GM12873 (cell line): ENCODE data around the gene HRNR.

Experiments used
- TF ChIP-seq, protein P1 (sequence below): IDR thresholded peaks from 2 replicates; pipeline ENCODE4 v1.5.1; 2012; ENCODE audit warnings: low read depth, mild to moderate bottlenecking, moderate library complexity, low read length, control low read depth; ENCODE audit not compliant: insufficient read depth; ENCODE audit errors: missing control alignments

The HRNR gene

DNA sequence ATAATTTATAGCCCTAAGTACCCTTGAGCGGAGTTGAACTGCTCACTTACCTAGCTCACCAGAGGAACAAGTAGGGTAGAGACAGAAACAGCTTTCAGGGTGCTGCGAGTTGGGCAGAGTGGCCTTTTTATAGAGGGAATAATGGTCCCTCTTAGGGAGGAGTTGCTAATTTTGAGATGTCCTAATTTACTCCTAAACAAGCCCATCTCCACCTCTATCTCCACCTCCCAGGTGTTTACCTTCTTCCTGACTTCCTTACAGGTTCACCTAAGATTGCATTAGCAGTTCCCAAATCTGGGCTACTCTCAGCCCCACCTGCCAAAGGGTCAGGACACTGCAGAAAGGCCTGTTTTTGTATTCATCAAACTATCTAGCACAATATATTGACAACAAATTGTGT is at the start of gene HRNR:
HRNR (minus strand) TSS at position 101 of the 400 bp plus-strand sequence. CDS start 940 bp downstream, outside the sequence.
- TF ChIP-seq, protein P1, sequence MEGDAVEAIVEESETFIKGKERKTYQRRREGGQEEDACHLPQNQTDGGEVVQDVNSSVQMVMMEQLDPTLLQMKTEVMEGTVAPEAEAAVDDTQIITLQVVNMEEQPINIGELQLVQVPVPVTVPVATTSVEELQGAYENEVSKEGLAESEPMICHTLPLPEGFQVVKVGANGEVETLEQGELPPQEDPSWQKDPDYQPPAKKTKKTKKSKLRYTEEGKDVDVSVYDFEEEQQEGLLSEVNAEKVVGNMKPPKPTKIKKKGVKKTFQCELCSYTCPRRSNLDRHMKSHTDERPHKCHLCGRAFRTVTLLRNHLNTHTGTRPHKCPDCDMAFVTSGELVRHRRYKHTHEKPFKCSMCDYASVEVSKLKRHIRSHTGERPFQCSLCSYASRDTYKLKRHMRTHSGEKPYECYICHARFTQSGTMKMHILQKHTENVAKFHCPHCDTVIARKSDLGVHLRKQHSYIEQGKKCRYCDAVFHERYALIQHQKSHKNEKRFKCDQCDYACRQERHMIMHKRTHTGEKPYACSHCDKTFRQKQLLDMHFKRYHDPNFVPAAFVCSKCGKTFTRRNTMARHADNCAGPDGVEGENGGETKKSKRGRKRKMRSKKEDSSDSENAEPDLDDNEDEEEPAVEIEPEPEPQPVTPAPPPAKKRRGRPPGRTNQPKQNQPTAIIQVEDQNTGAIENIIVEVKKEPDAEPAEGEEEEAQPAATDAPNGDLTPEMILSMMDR = no peak

DNA sequence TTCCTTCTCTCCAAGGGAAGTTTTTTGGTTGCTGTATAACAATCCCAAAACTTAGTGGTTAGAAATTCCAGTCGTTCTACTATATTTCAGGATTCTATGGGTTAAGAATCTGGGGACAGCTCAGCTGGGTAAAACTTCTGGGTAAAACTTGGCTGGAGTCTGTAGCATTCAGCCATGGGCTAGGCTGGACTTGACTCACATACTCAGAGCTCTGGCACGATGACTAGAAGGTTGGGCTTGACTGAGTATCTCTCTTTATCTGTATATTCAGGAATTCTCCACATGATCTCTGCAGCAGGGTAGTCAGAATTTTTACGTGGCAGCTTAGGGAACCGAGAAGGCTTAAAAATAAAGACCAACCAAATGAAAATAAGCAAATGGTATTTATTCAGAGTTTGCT is 28.2 kb upstream of the HRNR start:
- TF ChIP-seq, protein P1 = no peak

DNA sequence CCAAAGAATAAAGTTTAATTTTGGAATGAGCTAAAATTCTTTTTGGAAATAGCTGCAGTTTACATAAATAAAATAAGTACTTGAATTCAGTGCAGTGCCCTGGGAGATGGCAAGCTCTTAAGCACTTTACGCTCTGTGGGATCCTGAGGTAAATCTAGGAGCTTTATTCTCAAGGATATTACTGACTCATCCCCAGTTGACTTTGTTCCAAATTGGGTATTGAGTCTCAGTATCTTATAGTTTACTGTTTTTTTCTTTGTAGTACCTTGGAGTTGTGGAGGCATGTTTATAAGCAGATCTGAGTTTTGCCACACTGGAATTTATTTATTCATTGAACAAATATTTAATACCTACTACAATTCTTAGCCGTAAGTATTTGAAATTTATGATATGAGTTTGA is 27.4 kb upstream of the HRNR start:
- TF ChIP-seq, protein P1 = no peak

DNA sequence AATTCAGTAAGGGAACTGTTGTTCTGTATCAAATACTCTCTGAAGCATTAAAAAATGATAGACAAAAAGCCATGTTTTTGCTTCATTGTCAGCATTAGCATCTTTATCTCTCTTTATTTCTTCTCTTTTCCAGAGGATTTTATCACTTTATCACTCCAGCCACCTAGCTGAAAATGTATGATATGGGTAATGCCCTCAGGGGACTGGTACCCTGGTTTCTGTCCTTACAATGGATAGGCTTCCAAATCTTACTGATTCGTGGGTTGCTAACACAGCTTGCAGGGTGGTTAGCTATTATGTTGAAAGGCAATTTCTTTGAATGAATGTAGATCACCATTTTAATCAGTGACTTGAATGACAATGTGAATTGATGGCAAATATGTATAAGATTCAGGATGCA is 23.3 kb upstream of the HRNR start:
- TF ChIP-seq, protein P1 = no peak

DNA sequence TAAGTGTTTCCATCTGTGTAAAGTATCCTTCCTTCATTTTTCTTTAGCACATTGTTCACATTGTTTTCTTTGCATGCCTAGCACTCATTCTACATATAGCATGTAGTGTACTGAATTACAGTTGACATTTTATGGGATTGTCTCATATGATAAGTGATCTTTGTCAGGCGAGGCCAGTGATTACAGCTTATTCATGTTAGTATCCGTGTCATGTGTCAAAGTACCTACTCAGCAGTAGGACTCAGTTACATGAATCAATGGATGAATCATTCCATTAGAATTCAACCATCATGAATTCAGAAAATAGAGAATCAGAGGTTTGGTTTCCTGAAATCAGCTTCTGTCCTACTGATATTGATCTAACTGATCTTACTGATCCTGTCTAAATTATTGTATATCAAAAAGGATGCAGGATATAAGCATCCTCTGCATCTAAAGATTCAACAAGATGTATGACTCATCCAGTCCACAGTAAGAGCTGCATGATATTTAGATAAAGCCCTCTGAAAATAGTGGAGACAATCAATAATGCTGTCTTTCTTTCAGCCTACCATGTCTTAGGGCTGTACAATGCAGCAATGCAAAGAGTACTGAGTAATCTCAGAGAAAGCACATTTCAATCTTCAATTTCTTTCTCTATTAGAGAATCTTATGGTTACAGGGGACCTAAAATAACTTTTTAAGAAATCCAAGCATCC is 20.7 kb upstream of the HRNR start:
- TF ChIP-seq, protein P1 = no peak

DNA sequence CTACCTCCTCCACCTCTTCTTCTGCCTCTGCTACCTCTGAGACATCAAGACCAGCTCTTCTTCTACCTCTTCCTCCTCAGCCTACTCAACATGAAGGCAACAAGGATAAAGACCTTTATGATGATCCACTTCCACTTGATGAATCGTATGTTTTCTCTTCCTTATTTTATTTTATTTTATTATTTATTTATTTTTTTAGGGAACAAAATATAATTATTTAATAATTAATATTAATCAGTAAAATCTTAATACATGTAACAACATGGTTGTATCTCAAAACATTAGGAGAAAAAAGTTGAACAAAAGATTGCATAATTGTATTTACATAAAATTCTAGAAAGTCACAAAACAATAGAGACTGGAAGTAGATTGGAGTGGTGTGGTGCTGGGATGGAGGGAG is 13.1 kb upstream of the HRNR start:
- TF ChIP-seq, protein P1 = no peak

DNA sequence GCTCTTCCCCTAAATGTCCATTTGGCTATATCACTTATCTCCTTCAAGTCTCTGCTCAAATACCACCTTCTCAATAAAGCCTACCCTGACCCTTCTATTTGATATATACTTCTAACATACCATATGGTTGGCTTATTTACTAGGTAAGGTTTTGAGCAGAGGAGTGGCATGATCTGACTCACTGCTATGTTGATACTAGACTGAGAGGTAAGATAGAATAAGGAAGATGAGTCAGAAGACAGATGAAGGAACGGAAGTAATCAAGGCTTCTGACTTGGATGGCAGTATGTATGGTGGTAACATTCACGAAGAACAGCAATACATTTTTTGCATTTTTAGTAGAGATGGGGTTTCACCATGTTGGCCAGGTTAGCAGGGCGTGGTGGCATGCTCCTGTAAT is 4.8 kb upstream of the HRNR start:
- TF ChIP-seq, protein P1 = no peak
